GM21717 (cell line): ENCODE data around the gene LRP1.

Source experiments
- ATAC-seq: cut with Tn5 transposase; IDR thresholded peaks from one replicate; pipeline ENCODE4 v1.9.1; 2021; ENCODE audit warnings: mild to moderate bottlenecking, moderate library complexity; ENCODE audit not compliant: unreplicated experiment

LRP1 gene

DNA sequence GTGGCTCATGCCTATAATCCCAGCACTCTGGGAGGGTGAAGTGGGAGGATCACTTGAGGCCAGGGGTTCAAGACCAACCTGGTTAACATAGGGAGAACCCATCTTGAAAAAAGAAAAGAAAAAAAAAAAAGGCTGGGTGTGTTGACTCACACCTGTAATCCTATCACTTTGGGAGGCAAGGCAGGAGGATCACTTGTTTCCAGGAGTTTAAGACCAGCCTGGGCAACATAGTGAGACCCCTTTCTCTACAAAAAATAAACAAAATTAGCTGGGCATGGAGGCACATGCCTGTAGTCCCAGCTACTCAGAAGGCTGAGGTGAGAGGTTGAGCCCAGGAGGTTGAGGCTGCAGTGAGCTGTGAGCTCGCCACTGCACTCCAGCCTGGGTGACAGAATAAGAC is 42.1 kb downstream of the LRP1 start:
- ATAC-seq = no peak

- ATAC-seq = no peak
These were observed 42.6 kb downstream of the LRP1 start for GRCh38 chr12:57170927-57171326.

DNA sequence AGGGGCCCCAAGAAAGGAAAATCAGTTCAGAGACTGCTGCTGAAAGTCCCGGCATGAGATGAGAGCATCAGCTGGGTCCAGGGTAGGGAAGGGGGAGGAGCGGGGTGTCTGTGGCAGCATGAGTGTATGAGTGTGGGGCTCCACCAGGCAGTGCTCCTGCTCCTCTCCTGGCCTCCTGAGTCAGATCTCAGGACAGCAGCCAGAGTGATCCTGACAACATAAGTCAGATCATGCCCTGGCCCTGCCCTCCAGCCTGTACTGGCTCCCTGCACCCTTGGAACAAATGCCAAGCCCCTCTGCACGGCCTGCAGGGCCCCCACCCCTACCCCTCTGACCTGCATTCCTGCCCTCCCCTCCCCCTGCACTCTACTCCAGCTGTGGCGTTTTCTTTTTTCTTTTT is 43.4 kb downstream of the LRP1 start:
- no peak for ATAC-seq

DNA sequence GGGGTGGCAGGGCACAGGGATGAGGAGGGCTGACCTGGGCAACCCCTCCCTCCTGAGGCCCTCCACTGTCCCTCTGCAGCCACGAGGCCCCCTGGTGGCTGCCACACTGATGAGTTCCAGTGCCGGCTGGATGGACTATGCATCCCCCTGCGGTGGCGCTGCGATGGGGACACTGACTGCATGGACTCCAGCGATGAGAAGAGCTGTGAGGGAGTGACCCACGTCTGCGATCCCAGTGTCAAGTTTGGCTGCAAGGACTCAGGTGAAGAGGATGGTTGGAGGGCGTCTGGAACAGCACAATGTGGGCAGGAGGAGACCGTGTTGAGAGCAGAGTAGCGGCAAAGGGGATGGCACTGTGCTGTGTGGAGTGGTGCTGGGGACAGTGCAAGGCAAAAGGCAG is 44.8 kb downstream of the LRP1 start:
- ATAC-seq = no peak

DNA sequence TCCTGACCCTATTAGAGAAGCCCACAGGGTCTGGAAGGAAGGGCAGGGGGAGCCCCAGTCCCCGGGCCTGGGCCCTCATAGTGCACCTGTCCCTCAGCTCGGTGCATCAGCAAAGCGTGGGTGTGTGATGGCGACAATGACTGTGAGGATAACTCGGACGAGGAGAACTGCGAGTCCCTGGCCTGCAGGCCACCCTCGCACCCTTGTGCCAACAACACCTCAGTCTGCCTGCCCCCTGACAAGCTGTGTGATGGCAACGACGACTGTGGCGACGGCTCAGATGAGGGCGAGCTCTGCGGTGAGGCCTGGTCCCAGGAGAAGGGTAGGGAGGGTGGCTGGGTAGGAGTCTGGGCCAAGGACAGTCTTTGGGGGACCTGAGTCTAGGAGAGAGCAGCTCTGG is 45.4 kb downstream of the LRP1 start:
- ATAC-seq = no peak

- no peak for ATAC-seq
These were observed 47.3 kb downstream of the LRP1 start for GRCh38 chr12:57175428-57176138.

- no peak for ATAC-seq
These were observed 47.8 kb downstream of the LRP1 start for GRCh38 chr12:57176139-57176477.

GRCh38 chr12:57176846-57177245 is 48.6 kb downstream of the LRP1 start:
- no peak for ATAC-seq

GRCh38 chr12:57177354-57177753 is 49.1 kb downstream of the LRP1 start:
- ATAC-seq = no peak

DNA sequence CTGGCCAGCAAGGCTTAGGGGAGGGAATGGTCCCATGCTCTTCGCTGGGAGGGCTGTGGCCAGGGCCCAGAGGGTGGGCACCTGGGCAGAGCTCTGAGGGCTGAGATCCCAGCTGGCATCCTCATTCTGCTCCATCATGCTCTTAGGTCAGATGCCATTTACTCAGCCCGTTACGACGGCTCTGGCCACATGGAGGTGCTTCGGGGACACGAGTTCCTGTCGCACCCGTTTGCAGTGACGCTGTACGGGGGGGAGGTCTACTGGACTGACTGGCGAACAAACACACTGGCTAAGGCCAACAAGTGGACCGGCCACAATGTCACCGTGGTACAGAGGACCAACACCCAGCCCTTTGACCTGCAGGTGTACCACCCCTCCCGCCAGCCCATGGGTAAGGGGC is 49.9 kb downstream of the LRP1 start:
- no peak for ATAC-seq

DNA sequence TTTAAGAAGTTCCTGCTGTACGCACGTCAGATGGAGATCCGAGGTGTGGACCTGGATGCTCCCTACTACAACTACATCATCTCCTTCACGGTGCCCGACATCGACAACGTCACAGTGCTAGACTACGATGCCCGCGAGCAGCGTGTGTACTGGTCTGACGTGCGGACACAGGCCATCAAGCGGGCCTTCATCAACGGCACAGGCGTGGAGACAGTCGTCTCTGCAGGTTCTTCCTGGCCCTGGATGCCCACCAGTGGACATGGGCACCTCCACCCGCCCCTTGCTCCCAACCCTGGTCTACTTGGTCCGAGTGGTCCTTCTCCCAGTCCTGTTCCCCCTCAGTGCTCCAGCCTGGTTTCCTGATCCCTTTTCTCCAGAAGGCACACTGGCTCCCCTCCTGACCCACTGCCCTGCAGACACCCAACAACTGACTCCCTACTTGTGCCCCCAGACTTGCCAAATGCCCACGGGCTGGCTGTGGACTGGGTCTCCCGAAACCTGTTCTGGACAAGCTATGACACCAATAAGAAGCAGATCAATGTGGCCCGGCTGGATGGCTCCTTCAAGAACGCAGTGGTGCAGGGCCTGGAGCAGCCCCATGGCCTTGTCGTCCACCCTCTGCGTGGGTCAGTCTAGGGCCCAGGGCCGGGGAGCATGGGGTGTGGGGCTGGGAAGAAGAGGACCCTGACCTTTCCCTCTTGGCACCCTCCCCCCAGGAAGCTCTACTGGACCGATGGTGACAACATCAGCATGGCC is 51.2 kb downstream of the LRP1 start:
- ATAC-seq = no peak

GRCh38 chr12:57180321-57180989 is 52.2 kb downstream of the LRP1 start:
- no peak for ATAC-seq

- ATAC-seq = no peak
These were observed 52.8 kb downstream of the LRP1 start for GRCh38 chr12:57181072-57181471.

DNA sequence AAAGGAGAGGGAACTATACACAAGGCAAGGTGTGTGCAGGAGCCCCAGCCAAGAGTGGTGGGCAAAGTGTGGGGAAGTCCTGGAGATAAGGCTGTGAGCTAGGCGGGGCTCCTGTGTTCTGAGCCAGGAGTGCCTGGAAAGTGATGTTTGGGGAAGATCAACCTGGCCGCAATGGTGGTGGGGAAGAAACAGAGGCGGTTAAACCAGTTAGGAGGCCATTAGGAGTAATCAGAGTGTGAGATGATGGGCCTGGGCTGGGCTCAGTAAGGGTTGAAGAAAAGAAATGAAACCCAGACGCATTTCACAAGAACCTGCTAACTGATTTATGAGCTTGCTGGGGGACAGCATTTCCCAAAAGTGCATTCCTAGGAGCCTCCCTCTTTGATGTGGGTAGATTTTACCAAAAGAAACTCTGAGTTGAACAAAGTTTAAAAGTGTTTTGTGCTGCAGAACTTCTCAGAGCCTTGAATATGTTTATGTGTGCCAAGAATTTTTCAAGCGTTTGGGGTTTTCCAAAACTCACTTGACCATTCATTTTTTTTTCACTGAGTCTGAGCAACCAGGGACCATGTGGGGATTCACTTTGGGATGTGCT is 53.4 kb downstream of the LRP1 start:
- ATAC-seq = no peak

DNA sequence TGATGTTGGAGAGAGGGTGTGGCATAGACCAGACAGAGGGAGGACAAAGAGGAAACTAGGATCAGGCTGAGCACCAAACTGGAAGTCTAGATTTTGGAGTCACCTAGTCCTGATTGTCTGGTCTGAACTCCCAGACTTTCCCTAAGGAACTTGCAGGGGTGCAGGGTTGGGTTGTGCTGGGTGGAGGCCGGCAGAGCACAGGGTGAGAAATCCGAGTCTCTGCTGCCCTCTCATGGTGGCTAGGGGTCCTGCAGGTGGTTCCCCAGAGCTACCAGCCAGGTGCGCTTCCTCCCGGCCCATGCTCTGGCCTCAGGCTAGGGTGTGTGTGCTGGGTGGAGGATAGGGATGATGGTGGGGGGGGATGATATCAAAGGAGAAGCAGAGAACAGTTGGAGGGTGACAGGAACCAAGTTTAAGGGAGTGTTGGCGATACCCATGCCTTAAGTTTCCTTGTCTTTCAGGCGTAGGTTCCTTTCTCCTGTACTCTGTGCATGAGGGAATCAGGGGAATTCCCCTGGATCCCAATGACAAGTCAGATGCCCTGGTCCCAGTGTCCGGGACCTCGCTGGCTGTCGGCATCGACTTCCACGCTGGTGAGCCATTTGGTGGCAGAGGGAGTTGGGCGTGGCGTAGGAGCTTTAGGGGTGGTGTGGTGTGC is 54.8 kb downstream of the LRP1 start:
- ATAC-seq = peak; percentile 84

DNA sequence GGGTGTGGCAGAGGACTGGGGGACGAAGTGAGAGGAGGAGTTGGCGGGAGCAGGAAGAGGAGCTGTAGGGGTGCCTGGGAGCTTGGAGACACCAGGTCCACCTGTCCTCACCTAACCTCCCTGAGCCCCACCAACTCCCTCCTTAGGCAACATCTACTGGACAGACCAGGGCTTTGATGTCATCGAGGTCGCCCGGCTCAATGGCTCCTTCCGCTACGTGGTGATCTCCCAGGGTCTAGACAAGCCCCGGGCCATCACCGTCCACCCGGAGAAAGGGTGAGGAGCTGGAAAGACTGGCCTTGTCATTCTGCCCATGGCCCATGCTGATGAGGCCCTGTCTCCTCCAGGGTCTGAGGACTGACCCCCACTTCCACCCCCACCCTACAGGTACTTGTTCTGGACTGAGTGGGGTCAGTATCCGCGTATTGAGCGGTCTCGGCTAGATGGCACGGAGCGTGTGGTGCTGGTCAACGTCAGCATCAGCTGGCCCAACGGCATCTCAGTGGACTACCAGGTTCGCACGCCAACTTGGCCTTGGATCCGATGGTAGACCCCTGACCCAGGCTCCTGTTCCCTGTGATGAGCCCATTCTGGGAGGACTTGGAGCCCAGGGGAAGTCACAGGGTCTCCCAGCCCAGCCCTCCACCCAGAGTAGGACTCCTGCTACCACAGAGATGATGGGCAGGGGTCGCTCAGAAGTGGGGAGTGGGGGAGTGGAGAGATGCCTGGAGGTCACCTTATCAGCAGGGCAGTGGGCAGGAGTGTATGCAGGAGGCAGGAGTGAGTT is 55.8 kb downstream of the LRP1 start:
- ATAC-seq = no peak

- no peak for ATAC-seq
These were observed 57.1 kb downstream of the LRP1 start for GRCh38 chr12:57185403-57185802.

GRCh38 chr12:57185906-57186508 is 57.7 kb downstream of the LRP1 start:
- no peak for ATAC-seq

GRCh38 chr12:57187222-57188089 is 59.2 kb downstream of the LRP1 start:
- ATAC-seq = no peak
